Mucosa of stomach (tissue), 1 donor: Measurements from ENCODE around the gene SPINK9.
"Not testable (repeated sequence)": the region's sequence is repeated elsewhere in the genome, so short reads cannot be mapped to it uniquely, and the experiment has no call there.

Experiments
- H3K27me3 ChIP-seq: one replicate; pipeline ENCODE4 v1.7.0; 2013; ENCODE audit warnings: mild to moderate bottlenecking, low read length; ENCODE audit not compliant: control insufficient read depth, insufficient read depth
- H3K36me3 ChIP-seq: one replicate; pipeline ENCODE4 v1.7.0; 2013; ENCODE audit warnings: low read length; ENCODE audit not compliant: control insufficient read depth, insufficient read depth
- H3K4me1 ChIP-seq: one replicate; pipeline ENCODE4 v1.7.0; 2013; ENCODE audit warnings: mild to moderate bottlenecking, low read length; ENCODE audit not compliant: control insufficient read depth, insufficient read depth
- H3K4me3 ChIP-seq: one replicate; pipeline ENCODE4 v1.7.0; 2013; ENCODE audit warnings: low read length
- H3K9ac ChIP-seq: one replicate; pipeline ENCODE4 v1.7.0; 2013; ENCODE audit warnings: mild to moderate bottlenecking, low read length, moderate library complexity
- H3K9me3 ChIP-seq: one replicate; pipeline ENCODE4 v1.7.0; 2013; ENCODE audit warnings: mild to moderate bottlenecking, low read length, moderate library complexity; ENCODE audit not compliant: control insufficient read depth
- donor health status: Pancreatic carcinoma.

SPINK9 gene

GRCh38 chr5:148335259-148335658, at the start of gene SPINK9:
Gene SPINK9 (plus strand): TSS chr5:148335559. CDS start chr5:148335614, 55 bp downstream.
- Histone ChIP-seq H3K27me3 (no peaks in the 10 kb centered on the region), H3K4me3 (no peak within 1 kb of the TSS), H3K4me1 (no peaks in the 10 kb centered on the region), H3K9ac (no peak within 1 kb of the TSS), H3K36me3 (no peaks in the 10 kb centered on the region), H3K9me3 (no peaks in the 10 kb centered on the region)

- no peak overlapping the region for H3K4me3 ChIP-seq
- H3K36me3 ChIP-seq = no peaks in the 10 kb centered on the region
- no peaks in the 10 kb centered on the region for H3K9me3 ChIP-seq
- H3K27me3 ChIP-seq = no peaks in the 10 kb centered on the region
- no peak overlapping the region for H3K9ac ChIP-seq
- H3K4me1 ChIP-seq = peaks cover 8% of the 10 kb centered on the region
These were observed 44.8 kb upstream of the SPINK9 start for GRCh38 chr5:148290271-148291195.

GRCh38 chr5:148297731-148298130, 37.6 kb upstream of the SPINK9 start:
- H3K9ac ChIP-seq = no peak overlapping the region
- no peaks in the 10 kb centered on the region for H3K27me3 ChIP-seq
- no peaks in the 10 kb centered on the region for H3K36me3 ChIP-seq
- H3K4me1 ChIP-seq = no peaks in the 10 kb centered on the region
- H3K9me3 ChIP-seq = no peaks in the 10 kb centered on the region
- H3K4me3 ChIP-seq = no peak overlapping the region

GRCh38 chr5:148306446-148306845, 28.9 kb upstream of the SPINK9 start:
- Histone ChIP-seq H3K27me3 (no peaks in the 10 kb centered on the region), H3K9ac (no peak overlapping the region), H3K4me1 (no peaks in the 10 kb centered on the region), H3K9me3 (no peaks in the 10 kb centered on the region), H3K36me3 (no peaks in the 10 kb centered on the region), H3K4me3 (no peak overlapping the region)

- Histone ChIP-seq H3K4me3 (no peak overlapping the region), H3K9ac (no peak overlapping the region), H3K4me1 (peaks cover 3% of the 10 kb centered on the region), H3K9me3 (no peaks in the 10 kb centered on the region), H3K36me3 (no peaks in the 10 kb centered on the region), H3K27me3 (no peaks in the 10 kb centered on the region)
These were observed 26.3 kb upstream of the SPINK9 start for GRCh38 chr5:148309019-148309418.

GRCh38 chr5:148309746-148310145, 25.6 kb upstream of the SPINK9 start:
- Histone ChIP-seq H3K4me1 (peaks cover 3% of the 10 kb centered on the region), H3K9ac (no peak overlapping the region), H3K27me3 (no peaks in the 10 kb centered on the region), H3K36me3 (no peaks in the 10 kb centered on the region), H3K9me3 (no peaks in the 10 kb centered on the region), H3K4me3 (no peak overlapping the region)

- Histone ChIP-seq H3K4me1 (peaks cover 3% of the 10 kb centered on the region), H3K9me3 (no peaks in the 10 kb centered on the region), H3K27me3 (no peaks in the 10 kb centered on the region), H3K4me3 (no peak overlapping the region), H3K36me3 (no peaks in the 10 kb centered on the region), H3K9ac (no peak overlapping the region)
These were observed 23.9 kb upstream of the SPINK9 start for GRCh38 chr5:148311484-148311883.

- Histone ChIP-seq H3K9ac (no peak within 1 kb of the TSS), H3K9me3 (no peaks in the 10 kb centered on the region)
These were observed 23.2 kb upstream of the SPINK9 start, which contains the start of gene SPINK7 for GRCh38 chr5:148312153-148312552. Gene SPINK7 (plus strand): TSS chr5:148312423. CDS start chr5:148312484, 61 bp downstream.

GRCh38 chr5:148314187-148314586, 21.2 kb upstream of the SPINK9 start:
- Histone ChIP-seq H3K9me3 (no peaks in the 10 kb centered on the region), H3K27me3 (no peaks in the 10 kb centered on the region), H3K4me3 (no peak overlapping the region), H3K4me1 (peaks cover 3% of the 10 kb centered on the region), H3K9ac (no peak overlapping the region), H3K36me3 (no peaks in the 10 kb centered on the region)

More at GRCh38 chr5:148312153-148312552, 23.2 kb upstream of the SPINK9 start, which contains the start of gene SPINK7:
- Histone ChIP-seq H3K27me3 (no peaks in the 10 kb centered on the region), H3K4me1 (peaks cover 3% of the 10 kb centered on the region), H3K4me3 (no peak within 1 kb of the TSS), H3K36me3 (no peaks in the 10 kb centered on the region)

GRCh38 chr5:148314731-148315130, 20.6 kb upstream of the SPINK9 start:
- H3K4me1 ChIP-seq = peaks cover 3% of the 10 kb centered on the region
- H3K9ac ChIP-seq = no peak overlapping the region
- H3K36me3 ChIP-seq = no peaks in the 10 kb centered on the region
- H3K9me3 ChIP-seq = no peaks in the 10 kb centered on the region
- no peak overlapping the region for H3K4me3 ChIP-seq
- no peaks in the 10 kb centered on the region for H3K27me3 ChIP-seq

- H3K27me3 ChIP-seq, H3K36me3 ChIP-seq, H3K9me3 ChIP-seq, H3K9ac ChIP-seq, H3K4me1 ChIP-seq, H3K4me3 ChIP-seq: not testable (repeated sequence)
These were observed 15.1 kb upstream of the SPINK9 start for GRCh38 chr5:148320011-148320963.
